T-helper 17 cell (primary cell): ENCODE results near the gene PLK4. TPM values are rescaled to one million over a fixed set of nuclear protein-coding genes. Genes with fewer than 3 reads are reported as not detected.
"Not testable (repeated sequence)": the region's sequence is repeated elsewhere in the genome, so short reads cannot be mapped to it uniquely, and the experiment has no call there.

ENCODE experiments used
- ATAC-seq: fragments of 150-1000 bp; cut with Tn5 transposase; 2 replicates; pipeline ENCODE4 v1.10.0; 2021; ENCODE audit warnings: mild to moderate bottlenecking, moderate library complexity
- DNase-seq, 3 donors: peaks; one replicate each; pipeline versions ENCODE4 v3.0.0 to v3.0.0-alpha.2; 2020 to 2021
- H3K9me3 ChIP-seq: one replicate; pipeline ENCODE4 v1.7.0; 2013; ENCODE audit warnings: low read length, mild to moderate bottlenecking; ENCODE audit not compliant: control insufficient read depth, poor library complexity, severe bottlenecking
- H3K27ac Mint-ChIP-seq: one replicate; pipeline ENCODE4 v1.8.0; 2022; ENCODE audit warnings: mild to moderate bottlenecking, moderate library complexity, mixed read lengths
- H3K27me3 Mint-ChIP-seq: one replicate; pipeline ENCODE4 v1.8.0; 2022; ENCODE audit warnings: mixed read lengths
- H3K36me3 Mint-ChIP-seq: one replicate; pipeline ENCODE4 v1.8.0; 2022; ENCODE audit warnings: low read depth, mixed read lengths
- H3K4me1 Mint-ChIP-seq: one replicate; pipeline ENCODE4 v1.8.0; 2022; ENCODE audit warnings: mild to moderate bottlenecking, mixed read lengths
- H3K4me3 Mint-ChIP-seq: one replicate; pipeline ENCODE4 v1.8.0; 2022; ENCODE audit warnings: mild to moderate bottlenecking, moderate library complexity, mixed read lengths
- total RNA-seq, 4 donors: library from RNA in 2 of 4; stranded (reverse) in 2 of 4; gene quantifications; one replicate each; pipeline ENCODE4 v1.2.3 and lab custom pipeline; 2022 to 2026

PLK4 gene
- total RNA-seq, 2 donors from 2014 or later, result 2.8 to 6.1 TPM

GRCh38 chr4:127930175-127930574 is 49.5 kb downstream of the PLK4 start:
- no peaks in the 10 kb centered on the region for H3K27me3 Mint-ChIP-seq
- H3K36me3 Mint-ChIP-seq, result peaks cover 7% of the 10 kb centered on the region
- H3K4me3 Mint-ChIP-seq, result no peak overlapping the region
- no peak for DNase-seq
- no peaks in the 10 kb centered on the region for H3K9me3 ChIP-seq
- ATAC-seq, result no peak
- H3K4me1 Mint-ChIP-seq, result no peaks in the 10 kb centered on the region
- H3K27ac Mint-ChIP-seq, result no peak overlapping the region

- not testable (repeated sequence) for H3K4me1 Mint-ChIP-seq, H3K36me3 Mint-ChIP-seq, H3K27me3 Mint-ChIP-seq, DNase-seq, ATAC-seq, H3K4me3 Mint-ChIP-seq, H3K9me3 ChIP-seq, H3K27ac Mint-ChIP-seq
Observed at GRCh38 chr4:127931836-127932235, 51.1 kb downstream of the PLK4 start.

GRCh38 chr4:127936974-127937373 is 56.3 kb downstream of the PLK4 start:
- Mint-ChIP-seq H3K27me3 (no peaks in the 10 kb centered on the region), H3K4me1 (peaks cover 7% of the 10 kb centered on the region), H3K4me3 (no peak overlapping the region), H3K36me3 (peaks cover 9% of the 10 kb centered on the region), H3K27ac (peak overlapping the region; percentile 17)
- no peaks in the 10 kb centered on the region for H3K9me3 ChIP-seq
- DNase-seq (no peak), ATAC-seq (no peak)

Other genes starting within 250 kb of the PLK4 start
- under 1 TPM in 1 of 2 donors, not detected in 1; 0.08 TPM for gene INTU, start 247.9 kb upstream of the PLK4 start, total RNA-seq
- not detected for gene SLC25A31, start 150.5 kb upstream of the PLK4 start, total RNA-seq
- gene HSPA4L, start 98.6 kb upstream of the PLK4 start, total RNA-seq, result not detected
- gene MFSD8, start 84.3 kb downstream of the PLK4 start, total RNA-seq, result 10 to 100 TPM; 22.5 to 27.8 TPM
- 10 to 100 TPM; 20.3 to 22.5 TPM for gene ABHD18, start 84.5 kb downstream of the PLK4 start, total RNA-seq
- 10 to 100 TPM; 11.1 to 13.4 TPM for gene LARP1B, start 180.4 kb downstream of the PLK4 start, total RNA-seq